DOHH2 (cell line): ENCODE measurements around the gene RALBP1.
"Not testable (repeated sequence)": the region's sequence is repeated elsewhere in the genome, so short reads cannot be mapped to it uniquely, and the experiment has no call there.

Experiments
- H3F3A ChIP-seq: fragments of 200-600 bp; sonication (generic), shearing (Covaris generic); 2 replicates; pipeline ENCODE4 v1.6.0; 2016; ENCODE audit warnings: antibody characterized with exemption, mild to moderate bottlenecking; ENCODE audit not compliant: control insufficient read depth, insufficient read depth
- H3K27ac ChIP-seq: fragments of 200-600 bp; sonication (generic); 2 replicates; pipeline ENCODE4 v1.5.1; 2014; ENCODE audit warnings: low read depth, mild to moderate bottlenecking, low read length, moderate library complexity
- H3K27me3 ChIP-seq: fragments of 200-600 bp; sonication (generic); 2 replicates; pipeline ENCODE4 v1.6.1; 2014; ENCODE audit warnings: mild to moderate bottlenecking, low read length, mixed read lengths; ENCODE audit not compliant: control insufficient read depth
- H3K36me3 ChIP-seq: fragments of 200-600 bp; sonication (generic); 2 replicates; pipeline ENCODE4 v1.6.1; 2014; ENCODE audit warnings: mild to moderate bottlenecking, low read length, moderate library complexity, mixed read lengths; ENCODE audit not compliant: control insufficient read depth
- H3K4me1 ChIP-seq: fragments of 200-600 bp; sonication (generic); 2 replicates; pipeline ENCODE4 v1.6.1; 2014; ENCODE audit warnings: mild to moderate bottlenecking, low read length, mixed read lengths; ENCODE audit not compliant: control insufficient read depth
- H3K4me2 ChIP-seq: fragments of 200-600 bp; sonication (generic); 2 replicates; pipeline ENCODE4 v1.6.0; 2014; ENCODE audit warnings: mild to moderate bottlenecking, low read length, moderate library complexity
- H3K4me3 ChIP-seq: fragments of 200-600 bp; sonication (generic); 2 replicates; pipeline ENCODE4 v1.5.1; 2014; ENCODE audit warnings: mild to moderate bottlenecking, low read length, mixed read lengths
- H3K79me2 ChIP-seq: fragments of 200-600 bp; sonication (generic); 2 replicates; pipeline ENCODE4 v1.6.1; 2014; ENCODE audit warnings: mild to moderate bottlenecking, low read length, mixed read lengths; ENCODE audit not compliant: control insufficient read depth
- H3K9me2 ChIP-seq: fragments of 200-600 bp; sonication (generic); replicated peaks from 2 replicates; pipeline ENCODE4 v1.6.1; 2014; ENCODE audit warnings: mild to moderate bottlenecking, low read length, mixed read lengths; ENCODE audit not compliant: control insufficient read depth
- H3K9me3 ChIP-seq: fragments of 200-600 bp; sonication (generic); 2 replicates; pipeline ENCODE4 v1.6.1; 2014; ENCODE audit warnings: antibody characterized with exemption, low read length, mixed read lengths; ENCODE audit not compliant: control insufficient read depth, insufficient read depth
- H4K20me1 ChIP-seq: fragments of 200-600 bp; sonication (generic); 2 replicates; pipeline ENCODE4 v1.6.0; 2014; ENCODE audit warnings: low read depth, mild to moderate bottlenecking, antibody characterized with exemption, low read length, moderate library complexity; ENCODE audit not compliant: control insufficient read depth, insufficient read depth
- CTCF ChIP-seq: fragments of 200-600 bp; sonication (generic); IDR thresholded peaks from one replicate; pipeline ENCODE4 v1.5.1; 2014; ENCODE audit warnings: antibody characterized with exemption, mild to moderate bottlenecking, low read depth, low read length; ENCODE audit not compliant: poor library complexity, severe bottlenecking
- EZH2phosphoT487 ChIP-seq: fragments of 200-600 bp; sonication (generic); IDR thresholded peaks from 2 replicates; pipeline ENCODE4 v1.6.1; 2017; ENCODE audit warnings: borderline replicate concordance, mild to moderate bottlenecking, antibody characterized with exemption, low read length, moderate library complexity, mixed read lengths

The RALBP1 gene

GRCh38 chr18:9449600-9450414 lies 25.5 kb upstream of the RALBP1 start:
- Histone ChIP-seq H3K36me3 (no peaks in the 10 kb centered on the region), H3K27me3 (0 out of 2 replicates have a peak, but pooled peaks cover 2% of the 10 kb centered on the region), H3K4me2 (no peak overlapping the region), H3K27ac (no peak overlapping the region), H3K9me3 (no peaks in the 10 kb centered on the region), H3K4me1 (no peaks in the 10 kb centered on the region), H4K20me1 (no peaks in the 10 kb centered on the region), H3K9me2 (no peaks in the 10 kb centered on the region), H3K4me3 (no peak overlapping the region), H3F3A (no peaks in the 10 kb centered on the region), H3K79me2 (no peaks in the 10 kb centered on the region)
- TF ChIP-seq CTCF (no peak), EZH2phosphoT487 (no peak)

GRCh38 chr18:9450920-9451319 lies 24.4 kb upstream of the RALBP1 start:
- not testable (repeated sequence) for H3K4me3 ChIP-seq, H3F3A ChIP-seq, H3K27me3 ChIP-seq, H3K4me2 ChIP-seq, H3K36me3 ChIP-seq, H4K20me1 ChIP-seq, H3K9me3 ChIP-seq, H3K27ac ChIP-seq, H3K9me2 ChIP-seq, H3K79me2 ChIP-seq, H3K4me1 ChIP-seq

- H4K20me1 ChIP-seq: no peaks in the 10 kb centered on the region
- peaks cover 16% of the 10 kb centered on the region; the same call in 1 of the 2 replicates for H3K9me3 ChIP-seq
- no peaks in the 10 kb centered on the region for H3K36me3 ChIP-seq
- 0 out of 2 replicates have a peak, but pooled peaks cover 2% of the 10 kb centered on the region for H3K27me3 ChIP-seq
- no peaks in the 10 kb centered on the region for H3F3A ChIP-seq
- no peaks in the 10 kb centered on the region for H3K79me2 ChIP-seq
- TF ChIP-seq CTCF (no peak), EZH2phosphoT487 (no peak)
- H3K9me2 ChIP-seq: no peaks in the 10 kb centered on the region; the same call in 1 of the 2 replicates
- no peak overlapping the region for H3K4me3 ChIP-seq
- H3K27ac ChIP-seq: no peak overlapping the region
- no peak overlapping the region for H3K4me2 ChIP-seq
- no peaks in the 10 kb centered on the region for H3K4me1 ChIP-seq
Measured at GRCh38 chr18:9453283-9453682, 22.0 kb upstream of the RALBP1 start.

GRCh38 chr18:9454061-9454703 lies 21.1 kb upstream of the RALBP1 start:
- H3K27ac ChIP-seq: no peak overlapping the region
- H3K4me2 ChIP-seq: no peak overlapping the region
- H3K79me2 ChIP-seq: no peaks in the 10 kb centered on the region
- no peaks in the 10 kb centered on the region for H3K36me3 ChIP-seq
- H3F3A ChIP-seq: no peaks in the 10 kb centered on the region
- peaks cover 16% of the 10 kb centered on the region; the same call in 1 of the 2 replicates for H3K9me3 ChIP-seq
- TF ChIP-seq EZH2phosphoT487 (no peak), CTCF (no peak)
- H4K20me1 ChIP-seq: no peaks in the 10 kb centered on the region
- H3K9me2 ChIP-seq: no peaks in the 10 kb centered on the region; the same call in 1 of the 2 replicates
- no peak overlapping the region for H3K4me3 ChIP-seq
- no peaks in the 10 kb centered on the region for H3K4me1 ChIP-seq
- H3K27me3 ChIP-seq: 0 out of 2 replicates have a peak, but pooled peaks cover 2% of the 10 kb centered on the region
